OCI-LY3 (cell line): Measurements from ENCODE around the gene ACSF3.

ENCODE experiments used
- H2AFZ ChIP-seq: fragments of 200-600, 300-600 bp; shearing (Covaris generic); 2 replicates; pipeline ENCODE4 v1.6.0; 2014; ENCODE audit warnings: antibody characterized with exemption, low read depth, low read length
- H3K27ac ChIP-seq: fragments of 200-600, 300-600 bp; sonication (generic); 2 replicates; pipeline ENCODE4 v1.5.1; 2014; ENCODE audit warnings: mild to moderate bottlenecking, low read length, moderate library complexity, mixed read lengths
- H3K27me3 ChIP-seq: fragments of 200-600, 300-600 bp; sonication (generic); 2 replicates; pipeline ENCODE4 v1.6.1; 2014; ENCODE audit warnings: low read depth, low read length, mixed read lengths
- H3K36me3 ChIP-seq: fragments of 200-600, 300-600 bp; sonication (generic); replicated peaks from 2 replicates; pipeline ENCODE3; 2014; ENCODE audit warnings: low read depth, low read length, mixed read lengths
- H3K4me1 ChIP-seq: fragments of 300-600, 200-600 bp; sonication (generic); 2 replicates; pipeline ENCODE4 v1.6.1; 2014; ENCODE audit warnings: low read length, mixed read lengths
- H3K4me2 ChIP-seq: fragments of 200-600, 300-600 bp; sonication (generic); 2 replicates; pipeline ENCODE4 v1.6.1; 2014; ENCODE audit warnings: low read length, mixed read lengths
- H3K4me3 ChIP-seq: fragments of 300-600, 200-600 bp; sonication (generic); 2 replicates; pipeline ENCODE4 v1.5.1; 2014; ENCODE audit warnings: antibody characterized with exemption, mild to moderate bottlenecking, low read length, moderate library complexity
- H3K79me2 ChIP-seq: fragments of 300-600, 200-600 bp; shearing (Covaris generic); 2 replicates; pipeline ENCODE4 v1.6.1; 2014; ENCODE audit warnings: mild to moderate bottlenecking, low read length, mixed read lengths
- H3K9ac ChIP-seq: fragments of 300-600, 200-600 bp; shearing (Covaris generic); 2 replicates; pipeline ENCODE4 v1.6.0; 2014; ENCODE audit warnings: mild to moderate bottlenecking, low read length, moderate library complexity
- H3K9me3 ChIP-seq: fragments of 200-600, 300-600 bp; shearing (Covaris generic); 2 replicates; pipeline ENCODE4 v1.6.1; 2014; ENCODE audit warnings: low read length, mixed read lengths; ENCODE audit not compliant: insufficient read depth
- H4K20me1 ChIP-seq: fragments of 200-600, 300-600 bp; sonication (generic); 2 replicates; pipeline ENCODE4 v1.6.1; 2016; ENCODE audit warnings: low read length, mixed read lengths; ENCODE audit not compliant: insufficient read depth
- EZH2phosphoT487 ChIP-seq: fragments of 200-600 bp; shearing (Covaris generic); IDR thresholded peaks from 2 replicates; pipeline ENCODE4 v1.6.1; 2018; ENCODE audit warnings: antibody characterized with exemption, mixed run types, low read depth
- TF ChIP-seq, protein P1 (sequence below): fragments of 200-600, 300-600 bp; sonication (generic); IDR thresholded peaks from 2 replicates; pipeline ENCODE4 v1.5.1; 2014; ENCODE audit warnings: antibody characterized with exemption, low read length, low read depth

The ACSF3 gene

DNA sequence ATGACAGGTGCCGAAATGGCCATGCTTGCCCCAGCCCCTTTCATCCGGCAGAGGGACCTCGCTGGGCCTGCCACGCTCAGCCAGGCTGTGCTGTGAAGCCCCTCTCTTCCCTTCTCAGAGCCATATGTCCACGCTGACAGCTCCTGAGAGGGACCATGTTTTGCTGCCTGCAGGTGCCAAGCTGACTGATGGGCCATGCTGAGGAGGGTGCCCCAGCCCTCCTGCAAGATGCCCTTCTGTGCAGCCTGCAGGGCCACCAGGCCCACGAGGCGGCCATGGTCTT, 44.8 kb downstream of the ACSF3 start:
- Histone ChIP-seq H3K4me1 (no peaks in the 10 kb centered on the region), H3K4me3 (no peak overlapping the region), H2AFZ (no peak overlapping the region), H3K27me3 (no peaks in the 10 kb centered on the region), H3K36me3 (peaks cover 32% of the 10 kb centered on the region), H3K79me2 (no peaks in the 10 kb centered on the region), H4K20me1 (no peaks in the 10 kb centered on the region), H3K27ac (no peak overlapping the region), H3K9me3 (no peaks in the 10 kb centered on the region), H3K9ac (no peak overlapping the region), H3K4me2 (no peak overlapping the region)
- no peak for TF ChIP-seq EZH2phosphoT487
- TF ChIP-seq, protein P1, sequence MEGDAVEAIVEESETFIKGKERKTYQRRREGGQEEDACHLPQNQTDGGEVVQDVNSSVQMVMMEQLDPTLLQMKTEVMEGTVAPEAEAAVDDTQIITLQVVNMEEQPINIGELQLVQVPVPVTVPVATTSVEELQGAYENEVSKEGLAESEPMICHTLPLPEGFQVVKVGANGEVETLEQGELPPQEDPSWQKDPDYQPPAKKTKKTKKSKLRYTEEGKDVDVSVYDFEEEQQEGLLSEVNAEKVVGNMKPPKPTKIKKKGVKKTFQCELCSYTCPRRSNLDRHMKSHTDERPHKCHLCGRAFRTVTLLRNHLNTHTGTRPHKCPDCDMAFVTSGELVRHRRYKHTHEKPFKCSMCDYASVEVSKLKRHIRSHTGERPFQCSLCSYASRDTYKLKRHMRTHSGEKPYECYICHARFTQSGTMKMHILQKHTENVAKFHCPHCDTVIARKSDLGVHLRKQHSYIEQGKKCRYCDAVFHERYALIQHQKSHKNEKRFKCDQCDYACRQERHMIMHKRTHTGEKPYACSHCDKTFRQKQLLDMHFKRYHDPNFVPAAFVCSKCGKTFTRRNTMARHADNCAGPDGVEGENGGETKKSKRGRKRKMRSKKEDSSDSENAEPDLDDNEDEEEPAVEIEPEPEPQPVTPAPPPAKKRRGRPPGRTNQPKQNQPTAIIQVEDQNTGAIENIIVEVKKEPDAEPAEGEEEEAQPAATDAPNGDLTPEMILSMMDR, result no peak

DNA sequence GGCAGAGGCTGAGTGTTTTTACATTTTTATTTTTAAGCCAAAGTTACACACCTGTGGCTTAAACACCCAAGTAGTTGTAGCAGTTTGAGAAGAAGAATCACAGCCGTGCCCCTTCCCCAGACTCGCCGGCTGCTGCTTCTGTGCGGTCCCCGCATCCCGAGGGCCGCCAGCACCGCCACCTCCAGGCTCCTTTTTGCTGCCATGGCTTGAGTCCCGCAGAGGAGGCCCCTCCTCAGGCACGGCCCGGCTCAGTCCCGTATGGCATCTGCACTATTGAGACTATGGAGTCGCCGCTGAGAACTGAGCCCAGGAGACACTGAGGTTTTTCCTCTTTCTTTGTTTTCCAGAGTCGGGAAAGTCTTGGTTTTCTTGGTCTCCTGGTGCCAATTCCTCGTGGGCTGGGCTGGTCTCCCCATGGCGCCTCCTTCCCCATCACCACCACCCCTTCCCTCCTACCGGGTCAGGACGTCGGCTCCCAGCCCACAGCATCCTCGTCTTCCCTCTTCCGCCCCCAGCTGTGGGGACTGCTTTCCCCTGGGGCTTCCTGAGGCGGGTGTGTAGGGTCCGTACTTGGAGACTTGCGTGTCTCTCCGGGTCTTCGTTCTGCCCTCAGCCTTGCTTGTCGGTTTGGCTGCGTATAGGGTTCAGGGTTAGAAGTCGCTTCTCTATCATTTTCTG, 45.3 kb downstream of the ACSF3 start:
- Histone ChIP-seq H3K79me2 (no peaks in the 10 kb centered on the region), H3K36me3 (peaks cover 28% of the 10 kb centered on the region), H3K27ac (no peak overlapping the region), H4K20me1 (no peaks in the 10 kb centered on the region), H3K9ac (no peak overlapping the region), H3K4me1 (no peaks in the 10 kb centered on the region), H3K27me3 (no peaks in the 10 kb centered on the region), H2AFZ (no peak overlapping the region), H3K9me3 (no peaks in the 10 kb centered on the region), H3K4me3 (no peak overlapping the region), H3K4me2 (no peak overlapping the region)
- TF ChIP-seq EZH2phosphoT487, result no peak
- TF ChIP-seq, protein P1, result no peak

GRCh38 chr16:89139907-89140361, 46.3 kb downstream of the ACSF3 start:
- Histone ChIP-seq H3K9ac (no peak overlapping the region), H3K4me2 (no peak overlapping the region), H3K79me2 (no peaks in the 10 kb centered on the region), H3K4me1 (no peaks in the 10 kb centered on the region), H2AFZ (no peak overlapping the region), H4K20me1 (no peaks in the 10 kb centered on the region), H3K4me3 (no peak overlapping the region), H3K27ac (no peak overlapping the region), H3K9me3 (no peaks in the 10 kb centered on the region), H3K36me3 (peaks cover 29% of the 10 kb centered on the region), H3K27me3 (no peaks in the 10 kb centered on the region)
- TF ChIP-seq, protein P1, result no peak
- TF ChIP-seq EZH2phosphoT487, result no peak

GRCh38 chr16:89140401-89140800, 46.7 kb downstream of the ACSF3 start:
- H3K4me1 ChIP-seq, result no peaks in the 10 kb centered on the region
- no peaks in the 10 kb centered on the region for H3K79me2 ChIP-seq
- H4K20me1 ChIP-seq, result no peaks in the 10 kb centered on the region
- H3K9ac ChIP-seq, result no peak overlapping the region
- no peak overlapping the region for H3K4me2 ChIP-seq
- H3K27me3 ChIP-seq, result no peaks in the 10 kb centered on the region
- H2AFZ ChIP-seq, result no peak overlapping the region
- no peak overlapping the region for H3K4me3 ChIP-seq
- no peak for TF ChIP-seq EZH2phosphoT487
- TF ChIP-seq, protein P1, result no peak
- peaks cover 30% of the 10 kb centered on the region for H3K36me3 ChIP-seq
- no peaks in the 10 kb centered on the region for H3K9me3 ChIP-seq
- no peak overlapping the region for H3K27ac ChIP-seq
